Mesendoderm (in vitro differentiated cells): ENCODE data around the gene RPL12.

Experiments used
- DNase-seq: peaks from one replicate; pipeline ENCODE4 v3.0.0; 2013
- H2AK5ac ChIP-seq: 2 replicates; pipeline ENCODE4 v1.6.1; 2013; ENCODE audit warnings: low read length, inconsistent platforms
- H2BK120ac ChIP-seq: 2 replicates; pipeline ENCODE4 v1.6.1; 2013; ENCODE audit warnings: low read depth, mild to moderate bottlenecking, low read length, moderate library complexity, mixed read lengths
- H2BK15ac ChIP-seq: replicated peaks from 2 replicates; pipeline ENCODE4 v1.6.1; 2013; ENCODE audit warnings: low read depth, mild to moderate bottlenecking, moderate library complexity
- H2BK5ac ChIP-seq: 2 replicates; pipeline ENCODE4 v1.6.1; 2013; ENCODE audit warnings: low read length, inconsistent platforms
- H3K18ac ChIP-seq: 2 replicates; pipeline ENCODE4 v1.6.1; 2013; ENCODE audit warnings: mild to moderate bottlenecking, low read length, mixed read lengths
- H3K23ac ChIP-seq: one replicate; pipeline ENCODE4 v1.6.1; 2013; ENCODE audit warnings: low read length
- H3K27ac ChIP-seq: 2 replicates; pipeline ENCODE4 v1.5.1; 2013; ENCODE audit warnings: low read depth, mild to moderate bottlenecking, inconsistent platforms, low read length, moderate library complexity
- H3K27me3 ChIP-seq: 2 replicates; pipeline ENCODE4 v1.6.1; 2013; ENCODE audit warnings: low read length, control low read depth, mild to moderate bottlenecking, inconsistent platforms; ENCODE audit not compliant: insufficient read depth, poor library complexity
- H3K36me3 ChIP-seq: 2 replicates; pipeline ENCODE4 v1.6.1; 2013; ENCODE audit warnings: low read length, inconsistent platforms; ENCODE audit not compliant: control insufficient read depth, insufficient read depth
- H3K4ac ChIP-seq: one replicate; pipeline ENCODE4 v1.6.1; 2013; ENCODE audit warnings: low read depth, mild to moderate bottlenecking, low read length, moderate library complexity
- H3K4me1 ChIP-seq: 2 replicates; pipeline ENCODE4 v1.6.1; 2013; ENCODE audit warnings: low read depth, low read length, inconsistent platforms; ENCODE audit not compliant: control insufficient read depth
- H3K4me2 ChIP-seq: 2 replicates; pipeline ENCODE4 v1.6.1; 2013; ENCODE audit warnings: low read length
- H3K4me3 ChIP-seq: 2 replicates; pipeline ENCODE4 v1.5.1; 2013; ENCODE audit warnings: mild to moderate bottlenecking, low read length
- H3K56ac ChIP-seq: one replicate; pipeline ENCODE4 v1.6.1; 2013; ENCODE audit warnings: low read length
- H3K79me1 ChIP-seq: 2 replicates; pipeline ENCODE4 v1.6.1; 2013; ENCODE audit warnings: low read length, inconsistent platforms
- H3K79me2 ChIP-seq: 2 replicates; pipeline ENCODE4 v1.6.1; 2013; ENCODE audit warnings: mild to moderate bottlenecking, low read length; ENCODE audit not compliant: control insufficient read depth, insufficient read depth
- H3K9ac ChIP-seq: 2 replicates; pipeline ENCODE4 v1.6.1; 2013; ENCODE audit warnings: low read length, inconsistent platforms
- H4K5ac ChIP-seq: one replicate; pipeline ENCODE4 v1.6.1; 2013; ENCODE audit warnings: low read length
- H4K8ac ChIP-seq: one replicate; pipeline ENCODE4 v1.6.1; 2013; ENCODE audit warnings: low read depth, mild to moderate bottlenecking, control low read depth, low read length, moderate library complexity
- WGBS: extraction: QIAGEN DNeasy Blood & Tissue Kit; methylation state at CpG from one replicate; pipeline ENCODE4 v1.1.7; 2013; ENCODE audit warnings: low lambda C conversion rate, missing lambda C conversion rate; ENCODE audit not compliant: insufficient coverage; ENCODE audit errors: extremely low coverage; 5-methylcytosine and 5-hydroxymethylcytosine counted together

The RPL12 gene

DNA sequence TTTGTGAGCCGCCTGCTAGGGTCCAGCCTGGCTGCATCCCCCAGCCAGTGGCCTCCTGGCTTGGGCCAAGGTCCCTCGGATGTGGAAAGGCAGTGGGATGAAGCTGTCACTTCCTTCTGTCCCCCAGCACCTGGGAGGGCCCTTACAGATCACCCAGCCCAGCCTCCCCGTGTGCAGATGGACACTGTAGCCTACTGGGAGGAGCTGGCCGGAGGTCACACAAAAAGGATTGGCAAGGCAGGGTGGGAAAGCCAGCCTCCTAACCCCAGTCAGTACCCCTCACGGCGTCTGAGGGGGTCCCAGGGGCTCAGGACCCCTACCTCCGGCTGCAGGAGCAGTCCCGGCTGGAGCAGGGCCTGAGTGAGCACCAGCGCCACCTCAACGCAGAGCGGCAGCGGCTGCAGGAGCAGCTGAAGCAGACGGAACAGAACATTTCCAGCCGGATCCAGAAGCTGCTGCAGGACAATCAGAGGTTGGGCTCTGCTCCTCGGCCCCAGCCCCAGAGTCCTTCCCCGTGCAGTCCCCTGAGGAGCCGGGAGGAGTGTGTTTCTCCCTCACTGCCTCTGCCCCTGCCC, 28.4 kb upstream of the RPL12 start:
- Histone ChIP-seq H3K56ac (no peak overlapping the region), H4K8ac (no peak overlapping the region), H3K9ac (no peak overlapping the region), H3K27ac (no peak overlapping the region), H3K79me2 (no peaks in the 10 kb centered on the region), H3K79me1 (no peaks in the 10 kb centered on the region), H2BK15ac (no peak overlapping the region), H3K4ac (no peak overlapping the region), H3K23ac (no peak overlapping the region), H3K4me3 (no peak overlapping the region), H3K27me3 (no peaks in the 10 kb centered on the region), H2BK120ac (no peak overlapping the region), H3K4me2 (no peak overlapping the region), H3K18ac (no peak overlapping the region), H3K4me1 (no peaks in the 10 kb centered on the region), H2BK5ac (no peak overlapping the region), H4K5ac (no peak overlapping the region), H2AK5ac (no peak overlapping the region), H3K36me3 (peaks cover 3% of the 10 kb centered on the region)
- no peak for DNase-seq
- no CpG with 5 or more reads among the region's 17 CpGs for WGBS

DNA sequence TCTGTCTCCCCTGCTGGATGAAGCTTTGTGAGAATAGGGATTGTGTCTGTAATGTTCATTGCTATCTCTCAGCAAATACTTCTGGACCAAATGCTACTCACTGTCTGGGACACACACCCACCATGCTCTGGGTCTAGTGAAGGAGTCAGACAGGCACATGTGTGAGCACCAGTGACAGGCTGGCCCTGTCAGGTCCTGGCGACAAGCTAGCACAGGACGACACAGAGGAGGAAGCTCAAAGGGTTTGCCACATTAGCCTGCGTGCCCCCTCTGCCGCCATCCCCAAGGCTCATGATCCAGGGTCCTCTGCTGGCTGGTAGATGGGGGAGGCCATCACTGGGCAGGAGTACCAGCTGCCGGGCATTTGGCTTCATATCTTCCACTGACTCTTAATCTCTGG, 23.4 kb upstream of the RPL12 start:
- Histone ChIP-seq H3K18ac (no peak overlapping the region), H3K4me1 (no peaks in the 10 kb centered on the region), H3K56ac (no peak overlapping the region), H3K23ac (no peak overlapping the region), H2AK5ac (no peak overlapping the region), H3K4me2 (no peak overlapping the region), H3K4me3 (no peak overlapping the region), H3K79me1 (no peaks in the 10 kb centered on the region), H3K27me3 (no peaks in the 10 kb centered on the region), H3K9ac (no peak overlapping the region), H4K8ac (no peak overlapping the region), H3K4ac (no peak overlapping the region), H2BK15ac (no peak overlapping the region), H3K27ac (no peak overlapping the region), H2BK120ac (no peak overlapping the region), H4K5ac (no peak overlapping the region), H2BK5ac (no peak overlapping the region), H3K79me2 (no peaks in the 10 kb centered on the region), H3K36me3 (no peaks in the 10 kb centered on the region)
- WGBS, result no CpG with 5 or more reads among the region's 5 CpGs
- no peak for DNase-seq

DNA sequence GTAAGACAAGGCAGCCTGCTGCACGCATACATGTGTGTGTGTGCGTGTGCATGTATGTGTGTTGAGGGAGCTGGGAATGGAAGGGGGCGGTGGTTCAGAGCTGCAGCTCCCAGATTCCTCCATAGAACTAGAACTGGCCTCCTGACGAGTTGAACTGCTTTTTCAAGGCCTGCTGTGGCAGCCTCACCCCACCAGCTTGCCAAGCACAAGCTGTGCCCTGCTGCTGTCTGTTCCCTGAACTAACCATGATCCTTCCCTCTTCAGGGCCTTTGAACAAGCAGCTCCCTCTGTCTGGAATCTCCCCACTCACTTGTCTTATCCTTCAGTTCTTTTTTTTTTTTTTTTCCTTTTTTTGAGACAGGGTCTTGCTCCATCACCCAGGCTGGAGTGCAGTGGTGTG, 22.7 kb upstream of the RPL12 start:
- H3K27me3 ChIP-seq, result no peaks in the 10 kb centered on the region
- H3K4me3 ChIP-seq, result no peak overlapping the region
- no peak overlapping the region for H3K9ac ChIP-seq
- no peak overlapping the region for H2BK120ac ChIP-seq
- no peaks in the 10 kb centered on the region for H3K36me3 ChIP-seq
- no peak for DNase-seq
- WGBS, result no CpG with 5 or more reads among the region's 4 CpGs
- H3K79me1 ChIP-seq, result no peaks in the 10 kb centered on the region
- no peak overlapping the region for H3K56ac ChIP-seq
- H3K79me2 ChIP-seq, result no peaks in the 10 kb centered on the region
- H2BK5ac ChIP-seq, result no peak overlapping the region
- no peak overlapping the region for H3K23ac ChIP-seq
- H2AK5ac ChIP-seq, result no peak overlapping the region
- H2BK15ac ChIP-seq, result no peak overlapping the region
- no peak overlapping the region for H4K8ac ChIP-seq
- no peak overlapping the region for H3K4me2 ChIP-seq
- H3K4ac ChIP-seq, result no peak overlapping the region
- no peak overlapping the region for H3K27ac ChIP-seq
- H3K4me1 ChIP-seq, result no peaks in the 10 kb centered on the region
- no peak overlapping the region for H4K5ac ChIP-seq
- no peak overlapping the region for H3K18ac ChIP-seq

DNA sequence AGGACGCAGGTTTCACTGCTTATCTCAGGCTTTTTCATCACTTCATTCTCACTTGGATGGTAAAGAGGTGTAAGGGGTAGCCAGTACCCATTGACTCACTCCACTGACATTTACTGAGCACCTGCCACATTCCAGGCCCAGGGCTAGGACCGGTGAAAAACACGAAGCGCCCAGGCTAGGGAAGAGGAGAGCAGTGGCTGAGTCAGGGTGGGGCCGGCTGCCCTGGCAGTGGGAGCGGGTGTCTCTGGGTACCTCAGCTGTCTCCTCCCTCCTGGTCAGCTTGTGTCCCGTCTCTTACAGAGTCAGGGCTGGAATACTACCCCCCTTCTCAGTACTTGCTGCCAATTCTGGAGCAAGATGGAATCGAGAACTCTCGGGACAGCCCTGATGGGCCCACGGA, 22.3 kb upstream of the RPL12 start:
- Histone ChIP-seq H3K9ac (no peak overlapping the region), H3K56ac (no peak overlapping the region), H2AK5ac (no peak overlapping the region), H2BK15ac (no peak overlapping the region), H3K27ac (no peak overlapping the region), H2BK120ac (no peak overlapping the region), H3K79me2 (no peaks in the 10 kb centered on the region), H3K4me1 (no peaks in the 10 kb centered on the region), H3K4me2 (no peak overlapping the region), H2BK5ac (no peak overlapping the region), H3K79me1 (no peaks in the 10 kb centered on the region), H3K18ac (no peak overlapping the region), H3K4me3 (no peak overlapping the region), H4K5ac (no peak overlapping the region), H4K8ac (no peak overlapping the region), H3K23ac (no peak overlapping the region), H3K27me3 (no peaks in the 10 kb centered on the region), H3K36me3 (no peaks in the 10 kb centered on the region), H3K4ac (no peak overlapping the region)
- WGBS, result no CpG with 5 or more reads among the region's 10 CpGs
- DNase-seq, result no peak

DNA sequence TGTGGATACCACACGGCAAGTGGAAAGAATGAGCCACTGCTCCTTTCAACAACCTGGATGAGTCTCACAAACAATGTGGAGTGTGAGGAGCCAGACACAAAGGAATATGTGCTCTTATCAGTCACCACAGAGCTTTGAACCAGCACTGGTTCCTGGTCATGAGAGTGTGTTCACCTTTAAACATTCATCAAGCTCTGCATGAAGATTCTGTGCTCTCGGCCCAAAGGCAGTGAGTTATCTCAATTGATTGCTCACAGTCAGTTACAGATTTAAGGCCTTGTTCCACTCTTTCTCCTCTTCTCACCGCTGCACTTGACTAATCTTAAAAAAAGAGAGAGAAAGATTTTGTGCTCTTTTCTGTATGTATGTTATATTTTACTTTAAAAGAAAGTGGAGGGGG, 19.5 kb upstream of the RPL12 start:
- Histone ChIP-seq H3K56ac (no peak overlapping the region), H3K4me1 (no peaks in the 10 kb centered on the region), H3K27ac (no peak overlapping the region), H3K79me1 (no peaks in the 10 kb centered on the region), H3K4me2 (no peak overlapping the region), H2BK5ac (no peak overlapping the region), H3K4ac (no peak overlapping the region), H3K4me3 (no peak overlapping the region), H2AK5ac (no peak overlapping the region), H4K8ac (no peak overlapping the region), H3K27me3 (no peaks in the 10 kb centered on the region), H3K18ac (no peak overlapping the region), H4K5ac (no peak overlapping the region), H2BK120ac (no peak overlapping the region), H3K79me2 (no peaks in the 10 kb centered on the region), H3K23ac (no peak overlapping the region), H2BK15ac (no peak overlapping the region), H3K36me3 (no peaks in the 10 kb centered on the region), H3K9ac (no peak overlapping the region)
- WGBS, result no CpG with 5 or more reads among the region's 3 CpGs
- DNase-seq, result peak; percentile 27

DNA sequence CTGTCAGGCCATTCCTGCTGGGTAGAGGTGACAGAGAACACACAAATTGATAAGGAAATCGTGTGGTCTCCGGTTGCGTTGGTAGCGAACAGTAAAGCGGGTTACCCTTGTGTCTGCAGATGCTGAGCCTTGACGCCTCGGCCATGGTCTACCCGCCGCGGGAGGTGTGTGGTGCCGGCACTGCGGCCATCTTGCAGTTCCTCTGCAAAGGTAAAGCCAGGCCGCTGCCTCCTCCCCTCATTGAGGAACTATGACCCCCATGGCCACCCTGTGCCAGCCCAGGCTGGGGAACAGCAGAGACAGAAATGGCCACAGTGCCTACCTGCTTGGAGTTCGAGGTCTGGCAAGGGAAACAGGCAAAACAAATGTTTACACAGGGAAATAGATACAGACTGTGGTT, 16.4 kb upstream of the RPL12 start:
- H3K79me2 ChIP-seq, result no peaks in the 10 kb centered on the region
- no peak for DNase-seq
- H3K4me2 ChIP-seq, result no peak overlapping the region
- H2BK15ac ChIP-seq, result no peak overlapping the region
- H4K5ac ChIP-seq, result no peak overlapping the region
- no peak overlapping the region for H3K23ac ChIP-seq
- H2AK5ac ChIP-seq, result no peak overlapping the region
- no peaks in the 10 kb centered on the region for H3K4me1 ChIP-seq
- H3K4me3 ChIP-seq, result no peak overlapping the region
- no peak overlapping the region for H4K8ac ChIP-seq
- no peak overlapping the region for H3K9ac ChIP-seq
- no peak overlapping the region for H2BK120ac ChIP-seq
- no peak overlapping the region for H3K27ac ChIP-seq
- no peak overlapping the region for H2BK5ac ChIP-seq
- no peak overlapping the region for H3K56ac ChIP-seq
- no peaks in the 10 kb centered on the region for H3K79me1 ChIP-seq
- H3K36me3 ChIP-seq, result no peaks in the 10 kb centered on the region
- no peak overlapping the region for H3K18ac ChIP-seq
- H3K4ac ChIP-seq, result no peak overlapping the region
- no peaks in the 10 kb centered on the region for H3K27me3 ChIP-seq
- WGBS, result no CpG with 5 or more reads among the region's 14 CpGs
